ENCODE data around the gene RAB20. TPM values are rescaled to one million over a fixed set of nuclear protein-coding genes. Genes with fewer than 3 reads are reported as not detected.

The RAB20 gene
- total RNA-seq, 1 experiment from 2014 or later, result 12.3 TPM

DNA sequence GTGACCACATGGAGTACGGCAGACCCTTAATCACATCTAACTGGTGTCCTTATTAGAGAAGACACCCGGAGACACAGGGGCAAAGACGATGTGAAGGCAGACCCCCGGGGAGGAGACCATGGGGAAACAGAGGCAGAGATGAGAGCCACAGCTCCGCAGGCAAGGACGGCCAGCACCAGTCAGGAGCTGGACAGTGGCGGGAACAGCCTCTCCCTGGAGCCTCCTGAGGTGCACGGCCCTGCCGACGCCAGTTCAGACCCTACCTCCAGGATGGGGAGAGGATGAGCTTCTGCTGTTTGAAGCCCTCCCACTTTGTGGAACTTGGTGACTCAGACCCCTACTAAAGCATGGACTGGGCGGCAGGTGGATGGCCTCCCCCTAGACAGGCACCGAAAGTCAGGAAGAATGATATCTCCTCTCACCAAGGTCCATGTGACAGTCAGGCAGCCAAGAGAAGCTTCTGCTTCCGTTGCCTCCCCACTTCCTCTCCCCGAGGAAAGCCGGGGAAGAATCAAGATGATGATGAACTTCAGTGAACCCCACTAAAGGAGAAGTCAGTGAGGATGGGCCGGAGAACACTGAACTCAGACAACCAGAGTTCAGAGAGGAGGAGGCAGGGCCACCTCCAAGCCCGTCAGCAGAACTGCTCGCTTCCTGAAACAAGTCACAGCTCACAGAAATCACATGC, 25.4 kb downstream of the RAB20 start:
- DNase-seq, result no peak
- no peak overlapping the region for H3K18ac ChIP-seq (ENCODE audit: insufficient read length, low read depth, low read length)
- H4K5ac ChIP-seq (ENCODE audit: insufficient read length, low read depth, low read length), result no peak overlapping the region
- no peaks in the 10 kb centered on the region for H3K27me3 ChIP-seq (ENCODE audit: insufficient read depth, low read length)
- TF ChIP-seq, protein P1, sequence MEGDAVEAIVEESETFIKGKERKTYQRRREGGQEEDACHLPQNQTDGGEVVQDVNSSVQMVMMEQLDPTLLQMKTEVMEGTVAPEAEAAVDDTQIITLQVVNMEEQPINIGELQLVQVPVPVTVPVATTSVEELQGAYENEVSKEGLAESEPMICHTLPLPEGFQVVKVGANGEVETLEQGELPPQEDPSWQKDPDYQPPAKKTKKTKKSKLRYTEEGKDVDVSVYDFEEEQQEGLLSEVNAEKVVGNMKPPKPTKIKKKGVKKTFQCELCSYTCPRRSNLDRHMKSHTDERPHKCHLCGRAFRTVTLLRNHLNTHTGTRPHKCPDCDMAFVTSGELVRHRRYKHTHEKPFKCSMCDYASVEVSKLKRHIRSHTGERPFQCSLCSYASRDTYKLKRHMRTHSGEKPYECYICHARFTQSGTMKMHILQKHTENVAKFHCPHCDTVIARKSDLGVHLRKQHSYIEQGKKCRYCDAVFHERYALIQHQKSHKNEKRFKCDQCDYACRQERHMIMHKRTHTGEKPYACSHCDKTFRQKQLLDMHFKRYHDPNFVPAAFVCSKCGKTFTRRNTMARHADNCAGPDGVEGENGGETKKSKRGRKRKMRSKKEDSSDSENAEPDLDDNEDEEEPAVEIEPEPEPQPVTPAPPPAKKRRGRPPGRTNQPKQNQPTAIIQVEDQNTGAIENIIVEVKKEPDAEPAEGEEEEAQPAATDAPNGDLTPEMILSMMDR (conservative IDR thresholded peaks at IDR 0.05), result no peak
- H3K36me3 Mint-ChIP-seq (ENCODE audit: insufficient read depth in 1 of 3, low read depth in 3 of 3), result no peaks in the 10 kb centered on the region; a peak in 2 of 7 replicates
- H3K23me2 ChIP-seq (ENCODE audit: insufficient read length, low read depth, low read length, poor library complexity, severe bottlenecking), result no peaks in the 10 kb centered on the region
- no peaks in the 10 kb centered on the region for H3K9me3 ChIP-seq (ENCODE audit: control insufficient read depth, low read depth, low read length)
- H2BK20ac ChIP-seq (ENCODE audit: low read depth, low read length, poor library complexity, severe bottlenecking), result no peak overlapping the region
- H2AK5ac ChIP-seq (ENCODE audit: insufficient read length, low read length), result no peak overlapping the region
- H3K4me2 ChIP-seq (ENCODE audit: insufficient read depth, insufficient read length, low read length), result no peak overlapping the region
- peaks cover 2% of the 10 kb centered on the region for H3K79me1 ChIP-seq (ENCODE audit: insufficient read depth, low read depth, low read length, poor library complexity, severe bottlenecking)
- no peak overlapping the region for H2BK120ac ChIP-seq (ENCODE audit: low read depth, low read length, poor library complexity, severe bottlenecking)
- no peak overlapping the region for H3K9ac ChIP-seq (ENCODE audit: extremely low read depth, insufficient read length, low read length)
- no CpG with 5 or more reads among the region's 18 CpGs for WGBS (ENCODE audit: extremely low coverage, insufficient read length, low lambda C conversion rate)
- H2BK12ac ChIP-seq (ENCODE audit: insufficient read length, low read depth, low read length), result no peak overlapping the region
- no peak overlapping the region for H2BK5ac ChIP-seq (ENCODE audit: insufficient read length, low read length)
- H3K4ac ChIP-seq (ENCODE audit: low read depth, low read length), result no peak overlapping the region
- no peak overlapping the region for H3K27ac Mint-ChIP-seq
- no peak overlapping the region for H3K56ac ChIP-seq (ENCODE audit: insufficient read length, low read depth, low read length)
- H3K27me3 Mint-ChIP-seq (ENCODE audit: low read depth), result no peaks in the 10 kb centered on the region
- no peaks in the 10 kb centered on the region for H4K20me1 ChIP-seq (ENCODE audit: control insufficient read depth, insufficient read depth, insufficient read length)
- H3K9me3 Mint-ChIP-seq, result no peaks in the 10 kb centered on the region
- no peak overlapping the region for H4K91ac ChIP-seq (ENCODE audit: insufficient read length, low read depth, low read length)
- H3K4me3 Mint-ChIP-seq, result no peak overlapping the region
- peaks cover 7 to 18% of the 10 kb centered on the region in 2 experiments; a peak in 3 of 4 replicates for H3K4me1 Mint-ChIP-seq
- no peak overlapping the region for H2BK15ac ChIP-seq (ENCODE audit: low read depth, low read length)
- H3K23ac ChIP-seq (ENCODE audit: insufficient read length, low read depth, low read length), result no peak overlapping the region
- H2AFZ ChIP-seq (ENCODE audit: low read length), result no peak overlapping the region
- no peak overlapping the region for H3K27ac ChIP-seq (ENCODE audit: insufficient read length, low read depth, low read length)
- H3T11ph ChIP-seq (ENCODE audit: low read length), result no peak overlapping the region
- peaks cover 3% of the 10 kb centered on the region for H3K4me1 ChIP-seq (ENCODE audit: insufficient read depth, low read length)
- H4K8ac ChIP-seq (replicated peaks; ENCODE audit: insufficient read length, low read depth, low read length), result no peak overlapping the region
- H3K79me2 ChIP-seq (ENCODE audit: insufficient read depth, low read length), result peaks cover 2% of the 10 kb centered on the region; the same call in 1 of the 2 replicates
- no peak overlapping the region for H3K14ac ChIP-seq (ENCODE audit: insufficient read depth, low read length)
